ENCODE results near the gene SPTBN2.

The SPTBN2 gene

DNA sequence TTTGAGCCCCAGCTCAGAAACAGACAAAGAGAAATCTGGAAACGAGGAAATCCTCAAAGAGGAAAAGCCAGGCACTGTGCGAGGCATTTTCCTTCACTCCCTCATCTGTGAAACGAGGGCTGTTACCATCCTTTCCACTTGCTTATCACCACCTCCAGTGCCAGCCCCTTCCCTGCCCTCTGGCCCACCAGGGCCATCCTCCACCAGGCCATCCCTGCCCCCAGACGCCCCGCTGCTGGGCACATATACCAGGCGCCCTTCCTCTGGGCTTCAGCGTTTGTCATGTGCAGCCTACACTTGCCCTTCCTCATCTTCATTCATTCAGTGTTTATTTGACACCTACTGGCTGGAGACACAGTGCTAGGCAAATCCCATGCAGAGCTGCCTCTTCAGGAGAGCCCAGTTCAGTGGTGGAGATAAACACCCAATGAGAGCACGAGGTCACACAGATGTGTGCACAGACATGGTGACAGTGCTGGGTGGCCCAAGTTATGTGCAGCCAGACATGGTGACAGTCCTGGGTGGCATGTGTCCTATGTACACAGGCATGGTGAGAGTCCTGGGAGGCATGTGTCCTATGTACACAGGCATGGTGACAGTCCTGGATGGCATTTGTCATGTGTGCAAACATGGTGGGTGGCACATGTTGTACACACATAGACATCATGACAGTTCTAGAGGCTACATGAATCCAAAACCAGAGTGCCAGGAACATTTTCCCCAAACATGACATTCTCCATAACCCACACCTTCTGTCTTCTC lies 9.7 kb downstream of the SPTBN2 start:
- DNase-seq (ENCODE audit: low spot score in 2 of 2), result no peak
- peaks cover 44% of the 10 kb centered on the region for H3K36me3 ChIP-seq (replicated peaks)
- in situ Hi-C loops (cut with MboI; ENCODE audit: low sequenced_read_pairs), result loop anchor here (10.0 kb wide), 1 partner anchor 106 kb away; no protein-coding TSS in a partner anchor
- H3K4me3 ChIP-seq, result no peak overlapping the region
- no peaks in the 10 kb centered on the region for H3K27me3 ChIP-seq (ENCODE audit: low read depth)
- H3K4me1 ChIP-seq, result peaks cover 5% of the 10 kb centered on the region; the same call in 1 of the 2 replicates
- H3K9me3 ChIP-seq, result no peaks in the 10 kb centered on the region

DNA sequence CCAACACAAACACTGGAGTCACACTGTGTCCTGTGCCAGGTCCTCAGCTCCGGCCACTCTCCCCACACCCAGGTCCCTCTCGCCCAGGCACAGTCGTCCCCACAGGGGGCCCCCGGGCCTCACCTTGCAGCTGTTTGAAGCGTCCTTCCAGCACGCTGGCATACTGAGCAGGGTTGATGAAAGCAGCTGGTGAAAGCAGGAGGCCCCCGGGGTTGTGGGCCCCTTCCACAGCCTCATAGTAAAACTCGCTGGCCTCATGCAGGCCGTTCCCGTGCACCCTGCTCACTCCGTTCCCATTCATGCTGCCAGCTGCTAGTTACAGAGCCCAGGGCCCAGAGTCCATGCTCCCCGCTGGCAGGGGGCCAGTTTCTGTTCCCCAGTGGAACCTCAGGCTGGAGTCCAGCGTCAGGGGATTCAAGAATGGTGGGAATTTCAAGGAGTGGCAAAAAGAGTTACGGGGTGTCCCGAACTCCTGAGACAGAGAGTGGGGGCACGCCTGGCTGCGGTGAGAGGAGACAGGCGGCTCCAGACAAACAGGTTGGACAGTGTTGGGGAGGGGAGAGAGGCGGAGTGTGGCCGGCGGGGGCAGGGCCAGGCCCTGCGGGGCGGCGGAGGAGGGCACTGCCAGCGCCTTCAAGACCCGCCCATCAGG lies 10.6 kb downstream of the SPTBN2 start:
- Histone ChIP-seq H3K36me3 (replicated peaks) (peaks cover 53% of the 10 kb centered on the region), H3K27me3 (ENCODE audit: low read depth) (no peaks in the 10 kb centered on the region), H3K9me3 (no peaks in the 10 kb centered on the region), H3K4me1 (0 out of 2 replicates have a peak, but pooled peaks cover under 1% of the 10 kb centered on the region), H3K4me3 (no peak overlapping the region)
- no peak for DNase-seq (ENCODE audit: low spot score in 2 of 2)
- in situ Hi-C loops (cut with MboI; ENCODE audit: low sequenced_read_pairs), result loop anchor here (10.0 kb wide), 1 partner anchor 106 kb away; no protein-coding TSS in a partner anchor

DNA sequence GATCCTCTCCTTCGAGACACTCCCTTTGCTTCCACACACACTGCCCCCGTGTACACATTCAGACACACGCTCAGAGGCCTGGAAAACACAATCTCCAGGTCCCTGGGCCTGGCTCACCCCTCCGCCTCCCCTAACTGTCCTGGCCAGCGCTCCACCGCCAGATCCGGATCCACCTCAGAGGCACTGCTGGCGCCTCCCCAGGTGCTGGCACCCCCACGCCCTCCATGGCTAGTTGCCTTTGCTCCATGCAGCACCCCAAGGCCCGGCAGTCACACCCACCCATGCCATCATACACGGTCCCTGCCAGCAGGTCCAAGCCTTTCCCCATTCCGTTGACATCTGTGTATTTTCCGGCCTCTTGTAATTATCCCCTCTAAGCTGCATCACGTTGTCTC lies 11.1 kb downstream of the SPTBN2 start:
- Histone ChIP-seq H3K9me3 (no peaks in the 10 kb centered on the region), H3K36me3 (replicated peaks) (peaks cover 58% of the 10 kb centered on the region), H3K27me3 (ENCODE audit: low read depth) (no peaks in the 10 kb centered on the region), H3K4me3 (no peak overlapping the region), H3K4me1 (no peaks in the 10 kb centered on the region)
- no peak for DNase-seq (ENCODE audit: low spot score in 2 of 2)
- in situ Hi-C loops (cut with MboI; ENCODE audit: low sequenced_read_pairs), result loop anchor here (10.0 kb wide), 1 partner anchor 107 kb away; no protein-coding TSS in a partner anchor

DNA sequence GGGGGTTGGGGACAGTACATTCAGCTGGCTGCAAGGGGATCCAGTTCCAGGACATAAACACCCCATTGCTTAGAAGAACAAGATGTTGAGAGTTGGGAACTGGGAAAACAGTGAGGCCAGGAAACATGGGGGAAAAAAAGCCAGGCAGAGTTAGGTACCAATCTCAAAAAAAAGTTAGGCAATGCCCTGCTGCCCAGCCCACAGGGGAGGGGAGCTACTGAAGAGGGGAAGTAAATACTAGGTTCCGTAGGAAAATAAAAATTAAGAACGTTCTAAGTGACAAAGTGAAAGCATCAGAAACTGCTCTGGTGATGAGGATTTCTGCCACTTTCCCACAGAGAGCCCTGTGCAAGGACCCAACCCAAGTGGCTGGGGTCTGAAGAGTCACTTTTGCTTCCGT lies 12.0 kb downstream of the SPTBN2 start:
- in situ Hi-C loops (cut with MboI; ENCODE audit: low sequenced_read_pairs), result loop anchor here (10.0 kb wide), 1 partner anchor 108 kb away; no protein-coding TSS in a partner anchor
- peaks cover 63% of the 10 kb centered on the region for H3K36me3 ChIP-seq (replicated peaks)
- no peak for DNase-seq (ENCODE audit: low spot score in 2 of 2)
- H3K4me3 ChIP-seq, result no peak overlapping the region
- no peaks in the 10 kb centered on the region for H3K27me3 ChIP-seq (ENCODE audit: low read depth)
- no peaks in the 10 kb centered on the region for H3K9me3 ChIP-seq
- H3K4me1 ChIP-seq, result no peaks in the 10 kb centered on the region

DNA sequence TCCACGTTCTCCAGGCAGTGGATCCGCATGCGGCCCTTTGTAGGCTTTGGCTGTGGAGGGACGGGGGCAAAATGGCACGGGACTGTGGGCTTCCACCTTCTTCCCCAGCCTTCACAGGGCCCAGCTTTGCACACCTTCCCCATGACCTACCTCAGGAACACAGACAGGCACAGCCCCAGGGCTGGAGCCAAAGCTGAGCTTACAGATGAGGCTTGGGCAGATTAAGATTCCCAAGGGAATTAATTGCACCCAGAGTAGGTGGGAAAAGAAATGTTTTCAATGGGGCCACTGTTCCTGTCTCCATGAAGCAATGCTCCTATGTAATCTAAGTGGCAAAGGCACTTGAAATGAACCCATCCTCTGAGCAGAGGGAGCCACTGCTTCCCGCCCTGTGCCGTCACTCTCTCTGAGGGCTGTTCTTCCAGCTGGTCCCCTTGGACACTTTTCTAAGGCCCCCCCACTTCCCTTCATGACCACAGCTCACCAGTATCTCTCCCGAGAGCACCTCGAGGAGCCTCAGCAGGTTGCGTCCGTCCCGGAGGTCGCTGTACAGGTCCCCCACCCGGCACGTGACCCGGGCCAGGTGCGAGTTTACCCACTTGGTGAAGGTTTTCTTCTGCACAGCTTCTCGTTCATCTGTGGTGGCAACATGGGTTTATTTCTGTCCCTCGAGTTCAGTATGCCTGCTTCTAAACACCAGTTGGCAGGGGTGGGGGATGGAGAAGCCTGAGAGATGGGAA lies 13.5 kb downstream of the SPTBN2 start:
- peaks cover 70% of the 10 kb centered on the region for H3K36me3 ChIP-seq (replicated peaks)
- no peak overlapping the region for H3K4me3 ChIP-seq
- no peaks in the 10 kb centered on the region for H3K27me3 ChIP-seq (ENCODE audit: low read depth)
- in situ Hi-C loops (cut with MboI; ENCODE audit: low sequenced_read_pairs), result loop anchor here (10.0 kb wide), 1 partner anchor 109 kb away; no protein-coding TSS in a partner anchor
- no peaks in the 10 kb centered on the region for H3K4me1 ChIP-seq
- DNase-seq (ENCODE audit: low spot score in 2 of 2), result no peak
- H3K9me3 ChIP-seq, result no peaks in the 10 kb centered on the region

DNA sequence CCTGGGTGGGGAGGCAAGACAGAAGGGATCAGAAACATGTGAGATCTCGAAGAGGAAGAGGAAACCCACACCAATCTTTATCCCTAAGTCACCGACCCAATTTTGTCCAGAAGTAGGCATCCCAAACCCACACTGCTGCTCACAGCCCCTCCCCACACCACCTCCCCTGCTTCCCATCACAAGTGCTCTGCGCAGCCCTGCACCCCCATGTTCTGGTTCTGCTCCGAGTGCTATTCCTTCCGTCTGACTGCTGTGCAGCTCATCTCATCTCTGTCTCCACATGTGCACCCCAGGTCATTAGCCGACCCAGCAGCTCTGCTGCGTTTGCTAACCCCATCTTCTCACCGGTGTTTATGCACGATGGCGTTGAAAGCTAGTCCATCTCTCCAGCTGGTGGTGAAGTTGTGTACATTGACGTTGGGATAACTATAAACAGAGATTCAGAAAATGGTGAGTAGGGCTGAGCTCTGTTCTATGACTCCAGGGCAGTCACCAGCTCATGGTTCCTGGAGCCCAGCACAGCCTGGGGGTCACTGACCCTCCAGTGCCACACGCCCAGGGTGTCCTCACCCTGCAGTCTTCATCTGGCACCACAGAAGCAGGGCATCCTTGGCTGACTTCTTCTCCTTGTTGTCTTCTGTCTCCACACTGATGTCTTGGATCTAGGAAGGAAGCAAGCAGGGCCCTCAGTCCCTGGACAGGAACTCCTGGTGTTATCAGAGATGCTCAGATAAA lies 15.1 kb downstream of the SPTBN2 start:
- peaks cover 70% of the 10 kb centered on the region for H3K36me3 ChIP-seq (replicated peaks)
- in situ Hi-C loops (cut with MboI; ENCODE audit: low sequenced_read_pairs), result loop anchor here (10.0 kb wide), 1 partner anchor 111 kb away; no protein-coding TSS in a partner anchor
- no peak for DNase-seq (ENCODE audit: low spot score in 2 of 2)
- no peaks in the 10 kb centered on the region for H3K4me1 ChIP-seq
- H3K27me3 ChIP-seq (ENCODE audit: low read depth), result no peaks in the 10 kb centered on the region
- no peak overlapping the region for H3K4me3 ChIP-seq
- H3K9me3 ChIP-seq, result no peaks in the 10 kb centered on the region

DNA sequence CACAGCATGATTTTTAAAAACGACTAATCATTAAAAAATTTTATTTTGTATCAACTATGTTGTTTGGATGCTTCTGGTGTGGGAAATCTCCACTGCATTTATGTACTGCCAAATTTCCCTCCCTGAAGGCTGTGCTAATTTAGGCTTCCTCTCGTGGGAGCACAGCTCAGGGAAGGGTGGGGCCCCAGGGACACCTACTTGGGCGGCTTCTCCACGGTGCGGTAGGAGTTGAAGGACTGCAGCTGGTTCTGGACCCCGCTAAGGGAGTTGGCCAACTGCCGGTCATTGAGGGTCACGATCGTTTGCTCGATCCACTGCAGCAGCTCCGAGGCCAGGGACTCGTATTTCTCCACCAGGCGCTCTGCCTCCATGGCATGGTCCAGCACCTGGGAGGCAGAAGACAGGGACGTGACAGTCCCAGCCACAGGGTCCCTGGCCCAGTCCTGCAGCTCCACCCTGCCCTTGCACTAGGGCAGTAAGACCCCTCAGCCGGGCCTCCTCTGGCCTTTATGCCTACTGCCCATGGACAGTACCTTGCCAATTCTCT lies 18.6 kb downstream of the SPTBN2 start:
- Histone ChIP-seq H3K27me3 (ENCODE audit: low read depth) (no peaks in the 10 kb centered on the region), H3K4me1 (no peaks in the 10 kb centered on the region), H3K4me3 (no peak overlapping the region), H3K9me3 (no peaks in the 10 kb centered on the region), H3K36me3 (replicated peaks) (peaks cover 94% of the 10 kb centered on the region)
- in situ Hi-C loops (cut with MboI; ENCODE audit: low sequenced_read_pairs), result loop anchor here (10.0 kb wide), 1 partner anchor 114 kb away; no protein-coding TSS in a partner anchor
- DNase-seq (ENCODE audit: low spot score in 2 of 2), result no peak

DNA sequence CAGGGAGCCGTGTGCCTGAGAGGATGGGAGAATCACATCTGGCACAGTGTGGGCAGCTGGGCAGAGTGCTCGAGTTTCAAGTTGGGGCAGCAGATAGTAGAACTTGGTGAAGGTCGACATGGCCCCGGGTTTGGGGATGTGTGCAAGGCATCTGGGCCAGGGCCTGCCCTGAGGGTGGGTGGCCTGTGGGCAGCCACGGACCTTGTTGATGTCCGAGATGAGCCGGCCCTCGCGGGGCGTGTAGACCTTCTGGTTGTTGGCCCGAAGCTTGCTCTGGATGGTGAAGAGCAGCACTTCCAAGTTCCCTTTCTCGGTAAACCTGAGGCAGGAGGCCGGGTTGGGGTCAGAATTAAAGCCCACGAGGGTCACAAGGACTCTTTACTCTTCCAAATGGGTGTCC lies 20.3 kb downstream of the SPTBN2 start:
- Histone ChIP-seq H3K4me3 (no peak overlapping the region), H3K4me1 (no peaks in the 10 kb centered on the region), H3K9me3 (no peaks in the 10 kb centered on the region), H3K27me3 (ENCODE audit: low read depth) (no peaks in the 10 kb centered on the region), H3K36me3 (replicated peaks) (peaks cover 88% of the 10 kb centered on the region)
- DNase-seq (ENCODE audit: low spot score in 2 of 2), result no peak
- in situ Hi-C loops (cut with MboI; ENCODE audit: low sequenced_read_pairs), result no loop called here

DNA sequence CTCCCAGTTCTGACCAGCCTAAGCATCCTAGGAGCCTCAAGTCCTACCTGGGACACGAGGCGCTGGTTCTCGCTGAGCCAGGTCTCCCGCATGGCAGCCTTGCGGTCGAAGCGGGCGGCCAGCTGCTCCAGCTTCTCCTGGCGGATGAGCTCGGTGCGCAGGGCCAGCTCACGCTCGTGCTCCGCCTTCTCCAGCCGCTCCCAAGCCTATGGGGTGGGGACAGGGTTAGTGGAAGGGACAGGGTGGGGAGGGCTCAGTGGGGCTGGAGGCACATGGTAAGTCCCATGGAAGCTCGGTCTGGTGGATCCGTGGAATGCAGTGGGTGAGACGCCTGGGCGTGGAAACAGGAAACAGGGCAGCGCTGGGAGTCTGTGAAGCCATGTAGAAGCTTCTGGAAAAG lies 20.9 kb downstream of the SPTBN2 start:
- Histone ChIP-seq H3K27me3 (ENCODE audit: low read depth) (no peaks in the 10 kb centered on the region), H3K9me3 (no peaks in the 10 kb centered on the region), H3K4me3 (no peak overlapping the region), H3K36me3 (replicated peaks) (peaks cover 82% of the 10 kb centered on the region), H3K4me1 (no peaks in the 10 kb centered on the region)
- no peak for DNase-seq (ENCODE audit: low spot score in 2 of 2)
- in situ Hi-C loops (cut with MboI; ENCODE audit: low sequenced_read_pairs), result no loop called here

DNA sequence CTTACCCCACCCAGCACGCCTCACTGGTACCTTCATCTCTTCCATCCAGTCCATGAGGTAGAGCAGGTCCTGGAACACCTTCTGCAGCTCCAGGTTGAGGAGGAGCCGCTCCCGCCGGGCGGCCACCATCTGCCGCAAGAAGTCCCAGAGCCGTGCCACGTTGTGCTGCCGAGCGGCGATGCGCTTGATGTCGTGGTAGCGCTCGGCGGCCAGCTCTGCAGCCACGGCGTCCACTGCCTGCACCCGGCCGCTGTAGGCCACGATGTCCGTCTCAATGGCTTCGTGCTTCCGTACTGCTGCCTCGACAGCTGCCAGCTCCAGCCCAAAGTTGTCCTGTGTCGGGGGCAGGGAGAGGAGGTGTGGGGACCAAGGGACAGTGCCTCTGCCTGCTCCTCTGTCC lies 21.5 kb downstream of the SPTBN2 start:
- DNase-seq (ENCODE audit: low spot score in 2 of 2), result no peak
- H3K36me3 ChIP-seq (replicated peaks), result peaks cover 76% of the 10 kb centered on the region
- H3K9me3 ChIP-seq, result no peaks in the 10 kb centered on the region
- H3K4me1 ChIP-seq, result no peaks in the 10 kb centered on the region
- no peak overlapping the region for H3K4me3 ChIP-seq
- no peaks in the 10 kb centered on the region for H3K27me3 ChIP-seq (ENCODE audit: low read depth)
- in situ Hi-C loops (cut with MboI; ENCODE audit: low sequenced_read_pairs), result no loop called here

DNA sequence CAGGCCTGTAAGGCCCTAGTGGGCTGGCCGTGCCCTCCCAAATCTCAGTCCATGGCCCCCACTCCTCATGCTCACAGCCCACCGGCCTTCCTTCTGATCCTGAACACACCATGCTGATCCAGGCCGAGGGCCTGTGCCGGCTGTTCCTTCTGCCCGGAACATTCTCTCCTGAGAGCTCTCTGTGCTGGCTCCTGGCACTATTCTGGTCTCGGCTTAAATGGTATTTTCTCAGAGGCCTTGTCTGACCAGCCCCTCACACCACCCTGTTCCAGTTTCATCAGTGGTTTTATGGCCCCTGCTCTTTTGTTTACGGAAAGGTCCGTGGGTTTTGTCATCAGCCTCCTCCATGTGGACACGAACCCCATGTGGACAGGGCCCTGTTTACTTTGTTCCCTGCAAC lies 22.0 kb downstream of the SPTBN2 start:
- DNase-seq (ENCODE audit: low spot score in 2 of 2), result no peak
- Histone ChIP-seq H3K36me3 (replicated peaks) (peaks cover 80% of the 10 kb centered on the region), H3K4me1 (no peaks in the 10 kb centered on the region), H3K27me3 (ENCODE audit: low read depth) (no peaks in the 10 kb centered on the region), H3K4me3 (no peak overlapping the region), H3K9me3 (no peaks in the 10 kb centered on the region)
- in situ Hi-C loops (cut with MboI; ENCODE audit: low sequenced_read_pairs), result no loop called here

DNA sequence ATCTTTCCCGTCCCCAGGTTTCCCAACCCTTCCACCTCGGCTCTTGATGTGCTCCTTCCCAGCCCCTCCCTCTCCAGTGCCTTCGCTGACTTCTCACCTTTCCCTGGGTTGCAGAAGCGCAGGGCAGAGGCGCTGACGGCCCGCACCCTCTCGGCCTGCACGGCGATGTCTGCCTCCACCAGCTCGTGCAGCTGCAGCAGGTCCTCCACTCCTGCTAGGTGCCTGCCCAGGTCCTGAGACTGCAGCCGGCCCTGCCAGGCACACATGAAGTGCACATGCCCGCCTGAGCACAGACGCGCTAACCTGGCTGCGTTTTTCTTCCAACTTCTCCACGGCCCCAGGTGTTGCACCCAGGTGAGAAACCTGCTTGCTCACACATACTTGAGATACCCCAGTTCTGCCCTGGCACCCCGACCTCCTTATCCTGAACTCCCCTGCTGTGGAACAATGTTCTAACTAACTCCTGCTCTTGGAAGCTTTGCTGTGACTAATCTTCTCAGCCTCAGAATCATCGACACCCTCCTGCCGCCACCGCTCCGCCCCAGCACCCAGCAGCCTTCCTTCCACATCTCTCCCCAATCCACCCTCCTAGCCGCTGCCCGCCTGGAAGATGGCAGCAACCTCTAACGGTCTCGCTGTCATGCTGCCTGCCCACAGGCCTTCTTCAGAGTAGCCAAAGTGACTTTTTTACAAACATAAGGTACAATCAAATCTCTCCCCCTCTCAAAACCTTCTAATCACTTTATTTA lies 23.3 kb downstream of the SPTBN2 start:
- in situ Hi-C loops (cut with MboI; ENCODE audit: low sequenced_read_pairs), result no loop called here
- no peak for DNase-seq (ENCODE audit: low spot score in 2 of 2)
- H3K9me3 ChIP-seq, result no peaks in the 10 kb centered on the region
- peaks cover 82% of the 10 kb centered on the region for H3K36me3 ChIP-seq (replicated peaks)
- no peaks in the 10 kb centered on the region for H3K27me3 ChIP-seq (ENCODE audit: low read depth)
- no peak overlapping the region for H3K4me3 ChIP-seq
- H3K4me1 ChIP-seq, result no peaks in the 10 kb centered on the region
